Ishikawa (cell line): ENCODE measurements around the gene CA12.
A peak's percentile ranks its signal among the peaks of the same experiment; 100 is the strongest.

Source experiments
- CEBPB ChIP-seq: IDR thresholded peaks from 2 replicates; pipeline ENCODE4 v1.6.1; 2012
- CREB1 ChIP-seq: IDR thresholded peaks from 2 replicates; pipeline ENCODE4 v1.6.1; 2012; ENCODE audit warnings: low read depth
- EGR1 ChIP-seq: IDR thresholded peaks from 2 replicates; pipeline ENCODE4 v1.6.1; 2012
- EP300 ChIP-seq: IDR thresholded peaks from 2 replicates; pipeline ENCODE4 v1.6.1; 2012; ENCODE audit warnings: borderline replicate concordance
- FOXM1 ChIP-seq: IDR thresholded peaks from 2 replicates; pipeline ENCODE4 v1.6.1; 2012; ENCODE audit warnings: low read depth, borderline replicate concordance
- NFIC ChIP-seq: IDR thresholded peaks from 2 replicates; pipeline ENCODE4 v1.6.1; 2012
- RAD21 ChIP-seq: IDR thresholded peaks from 2 replicates; pipeline ENCODE4 v1.6.1; 2012; ENCODE audit warnings: low read depth
- TAF1 ChIP-seq: IDR thresholded peaks from 2 replicates; pipeline ENCODE4 v1.6.1; 2012; ENCODE audit warnings: low read depth, mild to moderate bottlenecking
- TCF12 ChIP-seq: IDR thresholded peaks from 2 replicates; pipeline ENCODE4 v1.6.1; 2012; ENCODE audit warnings: low read depth
- TEAD4 ChIP-seq: IDR thresholded peaks from 2 replicates; pipeline ENCODE4 v1.6.1; 2012
- YY1 ChIP-seq: IDR thresholded peaks from 2 replicates; pipeline ENCODE4 v1.6.1; 2012; ENCODE audit warnings: low read depth
- ZBTB7A ChIP-seq: IDR thresholded peaks from 2 replicates; pipeline ENCODE4 v1.6.1; 2012; ENCODE audit warnings: low read depth
- TF ChIP-seq, protein P1 (sequence below): IDR thresholded peaks from 2 replicates; pipeline ENCODE4 v1.6.1; 2012
- TF ChIP-seq, protein P2 (sequence below): IDR thresholded peaks from 2 replicates; pipeline ENCODE4 v1.6.1; 2012
- TF ChIP-seq, protein P3 (sequence below): IDR thresholded peaks from 2 replicates; pipeline ENCODE4 v1.6.1; 2012; ENCODE audit warnings: low read depth, mild to moderate bottlenecking

Gene CA12

DNA sequence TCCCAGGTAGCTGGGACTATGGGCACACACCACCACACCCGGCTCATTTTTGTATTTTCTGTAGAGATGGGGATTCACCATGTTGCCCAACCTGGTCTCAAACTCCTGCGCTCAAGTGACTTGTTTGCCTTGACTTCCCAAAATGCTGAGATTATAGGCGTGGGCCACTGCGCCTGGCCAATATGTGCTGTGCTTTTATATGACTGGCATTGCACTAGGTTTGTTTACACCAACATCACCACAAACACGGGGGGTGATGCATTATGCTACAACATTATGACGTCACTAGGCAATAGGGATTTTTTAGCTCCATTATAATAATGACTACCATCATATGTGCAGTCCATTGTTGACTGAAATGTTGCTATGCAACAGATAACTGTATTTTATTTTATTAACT lies 97.3 kb downstream of the CA12 start:
- no peak for TF ChIP-seq YY1
- no peak for TF ChIP-seq EP300
- TF ChIP-seq, protein P1, sequence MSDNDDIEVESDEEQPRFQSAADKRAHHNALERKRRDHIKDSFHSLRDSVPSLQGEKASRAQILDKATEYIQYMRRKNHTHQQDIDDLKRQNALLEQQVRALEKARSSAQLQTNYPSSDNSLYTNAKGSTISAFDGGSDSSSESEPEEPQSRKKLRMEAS, result no peak
- TF ChIP-seq, protein P2, sequence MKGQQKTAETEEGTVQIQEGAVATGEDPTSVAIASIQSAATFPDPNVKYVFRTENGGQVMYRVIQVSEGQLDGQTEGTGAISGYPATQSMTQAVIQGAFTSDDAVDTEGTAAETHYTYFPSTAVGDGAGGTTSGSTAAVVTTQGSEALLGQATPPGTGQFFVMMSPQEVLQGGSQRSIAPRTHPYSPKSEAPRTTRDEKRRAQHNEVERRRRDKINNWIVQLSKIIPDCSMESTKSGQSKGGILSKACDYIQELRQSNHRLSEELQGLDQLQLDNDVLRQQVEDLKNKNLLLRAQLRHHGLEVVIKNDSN, result no peak
- no peak for TF ChIP-seq CREB1
- no peak for TF ChIP-seq CEBPB
- TF ChIP-seq EGR1, result no peak
- no peak for TF ChIP-seq ZBTB7A

DNA sequence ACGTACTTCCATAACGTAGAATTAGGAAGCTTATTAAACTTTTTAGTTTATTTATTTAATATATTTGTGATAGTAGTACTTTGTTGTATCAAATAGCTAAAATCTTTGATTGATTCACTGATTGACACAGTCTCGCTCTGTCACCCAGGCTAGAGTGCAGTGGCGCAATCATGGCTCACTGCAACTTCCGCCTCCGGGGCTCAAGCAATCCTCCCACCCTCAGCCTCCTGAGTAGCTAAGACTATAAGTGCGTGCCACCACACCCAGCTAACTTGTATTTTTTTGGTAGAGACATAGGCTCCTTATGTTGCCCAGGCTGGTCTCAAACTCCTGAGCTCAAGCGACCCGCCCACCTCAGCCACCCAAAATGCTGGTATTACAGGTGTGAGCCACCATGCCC lies 98.5 kb downstream of the CA12 start:
- TF ChIP-seq, protein P3, sequence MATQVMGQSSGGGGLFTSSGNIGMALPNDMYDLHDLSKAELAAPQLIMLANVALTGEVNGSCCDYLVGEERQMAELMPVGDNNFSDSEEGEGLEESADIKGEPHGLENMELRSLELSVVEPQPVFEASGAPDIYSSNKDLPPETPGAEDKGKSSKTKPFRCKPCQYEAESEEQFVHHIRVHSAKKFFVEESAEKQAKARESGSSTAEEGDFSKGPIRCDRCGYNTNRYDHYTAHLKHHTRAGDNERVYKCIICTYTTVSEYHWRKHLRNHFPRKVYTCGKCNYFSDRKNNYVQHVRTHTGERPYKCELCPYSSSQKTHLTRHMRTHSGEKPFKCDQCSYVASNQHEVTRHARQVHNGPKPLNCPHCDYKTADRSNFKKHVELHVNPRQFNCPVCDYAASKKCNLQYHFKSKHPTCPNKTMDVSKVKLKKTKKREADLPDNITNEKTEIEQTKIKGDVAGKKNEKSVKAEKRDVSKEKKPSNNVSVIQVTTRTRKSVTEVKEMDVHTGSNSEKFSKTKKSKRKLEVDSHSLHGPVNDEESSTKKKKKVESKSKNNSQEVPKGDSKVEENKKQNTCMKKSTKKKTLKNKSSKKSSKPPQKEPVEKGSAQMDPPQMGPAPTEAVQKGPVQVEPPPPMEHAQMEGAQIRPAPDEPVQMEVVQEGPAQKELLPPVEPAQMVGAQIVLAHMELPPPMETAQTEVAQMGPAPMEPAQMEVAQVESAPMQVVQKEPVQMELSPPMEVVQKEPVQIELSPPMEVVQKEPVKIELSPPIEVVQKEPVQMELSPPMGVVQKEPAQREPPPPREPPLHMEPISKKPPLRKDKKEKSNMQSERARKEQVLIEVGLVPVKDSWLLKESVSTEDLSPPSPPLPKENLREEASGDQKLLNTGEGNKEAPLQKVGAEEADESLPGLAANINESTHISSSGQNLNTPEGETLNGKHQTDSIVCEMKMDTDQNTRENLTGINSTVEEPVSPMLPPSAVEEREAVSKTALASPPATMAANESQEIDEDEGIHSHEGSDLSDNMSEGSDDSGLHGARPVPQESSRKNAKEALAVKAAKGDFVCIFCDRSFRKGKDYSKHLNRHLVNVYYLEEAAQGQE, result no peak
- no peak for TF ChIP-seq CEBPB
- TF ChIP-seq RAD21, result no peak
- TF ChIP-seq ZBTB7A, result no peak
- TF ChIP-seq TAF1, result no peak
- TF ChIP-seq FOXM1, result no peak
- no peak for TF ChIP-seq EGR1
- no peak for TF ChIP-seq CREB1
- no peak for TF ChIP-seq YY1
- TF ChIP-seq, protein P1, result no peak
- TF ChIP-seq TEAD4, result no peak
- no peak for TF ChIP-seq TCF12
- no peak for TF ChIP-seq EP300
- TF ChIP-seq, protein P2, result no peak
- no peak for TF ChIP-seq NFIC

DNA sequence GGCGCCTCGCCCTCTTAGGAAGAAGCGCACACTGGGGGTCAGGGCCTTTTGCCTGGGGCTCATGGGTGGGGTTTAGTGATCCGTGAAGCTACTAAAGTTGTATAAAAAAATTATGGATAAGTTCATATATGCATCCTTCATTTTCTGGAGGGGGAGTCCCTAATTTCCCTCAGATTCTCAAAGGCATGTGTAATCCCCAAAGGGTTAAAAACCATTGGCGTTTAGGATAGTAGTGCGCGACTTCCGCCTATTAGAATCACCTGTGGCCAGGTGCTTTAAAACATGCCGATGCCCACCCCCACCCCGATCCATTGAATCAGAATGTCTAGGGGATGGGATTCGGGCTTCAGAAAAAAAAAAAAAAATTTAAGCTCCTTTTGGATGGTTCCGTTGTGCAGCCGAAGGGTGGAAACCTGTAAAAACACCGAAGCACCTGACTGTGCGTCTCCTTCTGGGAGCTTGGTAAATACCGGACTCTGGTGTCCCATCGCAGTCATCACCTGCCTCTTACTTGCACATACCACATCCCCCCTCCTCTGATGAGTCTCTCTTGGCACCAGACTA lies 103.7 kb downstream of the CA12 start:
- TF ChIP-seq ZBTB7A (no peak), FOXM1 (no peak), TAF1 (no peak), TEAD4 (no peak), TCF12 (no peak), CEBPB (no peak), YY1 (no peak)
- TF ChIP-seq, protein P3, result no peak
- TF ChIP-seq, protein P2, result no peak

DNA sequence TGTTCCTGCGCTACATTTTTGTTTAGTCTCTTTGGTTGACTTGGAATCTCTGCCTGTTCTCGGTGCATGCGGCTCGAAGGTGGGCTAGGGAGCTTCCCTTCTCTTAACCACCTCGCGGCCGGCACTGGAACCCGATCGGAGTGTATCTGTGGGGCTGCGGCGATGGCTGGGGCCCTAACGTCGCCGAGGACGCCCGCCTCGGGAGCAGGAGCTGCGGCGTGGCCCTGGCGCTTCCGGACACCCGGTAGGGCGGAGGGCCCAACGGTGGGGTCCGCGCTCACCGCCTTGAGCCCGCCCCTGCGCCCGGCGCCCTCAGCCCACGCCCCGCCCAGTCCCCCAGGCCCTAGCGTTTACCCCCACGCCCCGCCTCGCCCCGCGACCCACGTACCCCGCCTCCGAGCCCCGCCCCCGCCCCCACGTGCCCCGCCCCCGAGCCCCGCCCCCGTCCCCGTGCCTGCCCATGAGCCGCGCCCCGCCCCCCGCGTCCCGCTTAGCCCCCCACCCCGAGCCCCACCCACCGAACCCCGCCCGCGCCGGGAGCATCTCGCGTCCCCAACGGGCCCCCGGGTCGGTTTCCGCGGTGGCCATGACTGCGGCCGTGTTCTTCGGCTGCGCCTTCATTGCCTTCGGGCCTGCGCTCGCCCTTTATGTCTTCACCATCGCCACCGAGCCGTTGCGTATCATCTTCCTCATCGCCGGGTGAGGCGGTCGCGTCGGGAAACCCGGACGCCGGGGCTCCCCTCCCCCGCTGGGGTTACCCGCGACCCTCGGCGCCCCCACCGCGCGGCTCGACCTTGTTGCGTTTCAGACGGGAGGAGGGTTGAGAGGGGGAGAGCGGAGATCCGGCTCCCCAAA lies 104.4 kb downstream of the CA12 start, which contains the start of gene APH1B:
Gene APH1B (plus strand): TSS at position 568 of the 855 bp plus-strand sequence. CDS start 19 bp downstream, at position 587.
- TF ChIP-seq, protein P1, result peak; percentile 77
- TF ChIP-seq YY1 (peak; percentile 53; the same call in 1 of the 2 replicates), ZBTB7A (0 out of 2 replicates have a peak, but pooled peaks have one; percentile 10), NFIC (no peak), CEBPB (no peak)

DNA sequence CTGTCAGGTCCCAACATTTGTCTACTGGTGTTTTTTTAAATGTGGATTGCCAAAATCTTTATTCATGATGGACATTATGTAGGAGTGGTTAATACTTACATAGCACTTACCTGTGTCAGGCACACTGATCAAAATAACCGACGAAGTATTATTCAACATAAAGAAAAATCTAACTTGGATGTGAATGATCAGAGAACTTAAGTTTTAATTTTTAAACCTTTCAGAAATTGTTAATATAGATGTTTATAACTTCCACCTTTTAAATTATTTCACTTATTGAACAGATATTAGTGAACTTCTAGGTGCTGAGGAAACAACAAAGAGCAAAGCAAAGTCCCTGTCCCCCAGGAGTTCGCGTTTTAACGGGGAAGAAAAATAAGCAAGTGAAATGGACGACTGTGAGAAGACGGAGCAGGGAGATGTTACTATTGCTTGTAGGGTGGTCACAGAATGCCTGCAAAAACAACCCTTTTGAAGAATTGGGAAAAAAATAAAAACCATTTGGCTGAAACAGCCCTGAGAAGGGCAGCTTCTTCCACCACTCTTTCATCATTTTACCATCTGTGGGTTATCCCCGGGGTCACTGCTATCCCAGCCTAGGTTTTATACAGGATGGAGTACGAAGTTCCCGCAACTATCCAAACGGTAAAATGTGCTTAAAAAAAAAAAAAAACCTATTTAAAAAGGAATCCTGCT lies 105.2 kb downstream of the CA12 start:
- TF ChIP-seq EP300 (no peak), NFIC (no peak), TEAD4 (no peak), FOXM1 (no peak), CREB1 (no peak), EGR1 (no peak), YY1 (no peak), CEBPB (no peak)
- TF ChIP-seq, protein P2, result no peak
- TF ChIP-seq, protein P3, result no peak
- TF ChIP-seq, protein P1, result no peak
